Embryonic facial prominence (tissue), 1 donor: ENCODE measurements around the gene TBC1D23.
"Not testable (repeated sequence)": the region's sequence is repeated elsewhere in the genome, so short reads cannot be mapped to it uniquely, and the experiment has no call there.

ENCODE experiments used
- DNase-seq: peaks from one replicate; pipeline ENCODE4 v3.0.0-alpha.2; 2016; ENCODE audit errors: extremely low spot score

Gene TBC1D23

DNA sequence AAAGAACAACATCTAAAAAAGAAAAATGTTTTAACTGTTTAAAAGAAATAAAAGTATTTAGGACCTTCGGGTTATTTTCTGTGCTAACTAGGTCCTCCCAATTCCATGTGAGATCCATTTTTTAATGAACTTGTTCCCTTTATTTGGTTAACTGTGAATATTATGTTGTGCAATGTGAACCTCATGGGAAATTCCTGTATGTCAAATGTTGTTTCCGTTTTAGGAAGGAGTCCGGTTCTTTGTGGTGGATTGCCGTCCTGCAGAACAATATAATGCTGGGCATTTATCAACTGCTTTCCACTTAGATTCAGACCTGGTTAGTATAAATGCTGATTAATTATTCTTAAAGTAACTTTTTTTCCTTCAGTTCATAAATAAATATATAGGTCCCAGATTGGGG is 38.2 kb downstream of the TBC1D23 start:
- DNase-seq: no peak

DNA sequence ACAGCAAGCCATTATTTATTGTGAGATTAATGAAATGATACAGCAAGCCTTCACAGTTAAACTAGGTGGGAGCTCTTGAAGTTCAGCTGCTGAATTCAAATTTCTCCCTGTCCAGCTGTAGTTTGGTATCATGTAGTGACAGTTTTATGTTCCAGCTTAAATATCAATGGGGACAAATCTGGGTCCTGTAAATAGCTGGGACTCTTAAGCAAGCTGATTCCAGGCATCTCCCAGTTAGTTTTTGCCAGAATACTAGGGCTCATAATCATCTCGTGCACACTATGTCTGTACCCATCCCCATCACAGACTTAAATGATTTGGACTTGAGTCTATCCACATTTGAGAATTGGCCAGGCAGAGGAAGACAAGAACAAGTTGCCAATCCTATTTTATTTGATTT is 45.9 kb downstream of the TBC1D23 start:
- DNase-seq: no peak

DNA sequence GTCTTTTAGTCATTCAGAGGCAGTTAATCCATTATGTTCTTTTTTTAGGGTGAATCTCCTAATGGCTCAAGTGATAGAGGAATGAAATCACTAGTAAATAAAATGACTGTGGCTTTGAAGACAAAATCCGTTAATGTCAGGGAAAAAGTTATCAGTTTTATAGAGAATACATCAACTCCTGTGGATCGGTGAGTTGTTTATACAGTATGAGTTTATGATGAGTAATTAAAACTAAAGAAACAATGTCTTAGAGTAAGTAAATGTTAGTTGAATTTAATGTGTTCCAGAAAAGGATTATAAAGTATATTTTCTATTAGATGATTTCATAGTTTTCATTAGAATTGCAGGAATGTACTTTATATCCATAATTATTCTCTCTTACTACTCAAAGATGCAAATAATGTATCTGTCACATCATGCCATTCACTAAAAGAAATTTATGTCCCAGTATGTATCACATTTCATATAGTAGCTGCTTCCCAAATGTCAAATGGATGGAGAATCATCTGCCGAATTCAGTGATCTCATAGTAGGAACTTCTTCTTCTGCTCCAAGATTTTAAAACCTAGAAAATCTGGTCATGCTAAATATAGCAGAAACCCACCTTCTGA is 49.7 kb downstream of the TBC1D23 start:
- DNase-seq: no peak

DNA sequence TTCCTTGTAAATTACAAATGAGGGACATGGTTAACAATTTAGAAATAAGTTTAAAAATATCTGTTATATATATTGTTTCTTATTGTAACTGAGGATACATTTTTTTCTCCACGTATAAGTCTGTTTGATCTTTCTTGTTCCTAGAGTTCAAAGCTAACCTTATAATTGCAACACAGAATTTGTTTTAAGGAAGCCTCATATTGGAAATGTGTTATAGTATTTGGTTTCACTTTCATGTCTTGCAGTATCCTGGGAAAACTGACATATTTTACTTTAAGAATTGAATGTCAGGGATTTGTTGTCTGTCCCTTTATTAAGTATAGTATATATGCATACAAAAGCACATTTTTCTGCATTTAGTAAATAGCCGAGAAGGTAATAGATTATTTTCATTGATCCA is 50.2 kb downstream of the TBC1D23 start:
- no peak for DNase-seq

DNA sequence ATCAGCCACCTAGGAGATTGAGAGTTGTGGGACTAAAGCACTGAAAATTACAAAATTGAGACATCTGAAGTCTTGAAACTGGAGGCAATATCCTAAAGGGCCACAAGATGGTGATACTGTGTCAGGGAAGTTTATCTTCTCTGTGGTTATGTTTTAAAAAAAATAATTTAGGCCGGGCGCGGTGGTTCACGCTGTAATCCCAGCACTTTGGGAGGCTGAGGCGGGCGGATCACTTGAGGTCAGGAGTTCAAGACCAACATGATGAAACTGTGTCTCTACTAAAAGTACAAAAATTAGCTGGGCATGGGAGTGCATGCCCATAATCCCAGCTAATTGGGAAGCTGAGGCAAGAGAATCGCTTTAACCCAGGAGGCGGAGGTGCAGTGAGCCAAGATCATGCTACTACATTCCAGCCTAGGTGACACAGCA is 55.9 kb downstream of the TBC1D23 start:
- DNase-seq: peak; percentile 42

DNA sequence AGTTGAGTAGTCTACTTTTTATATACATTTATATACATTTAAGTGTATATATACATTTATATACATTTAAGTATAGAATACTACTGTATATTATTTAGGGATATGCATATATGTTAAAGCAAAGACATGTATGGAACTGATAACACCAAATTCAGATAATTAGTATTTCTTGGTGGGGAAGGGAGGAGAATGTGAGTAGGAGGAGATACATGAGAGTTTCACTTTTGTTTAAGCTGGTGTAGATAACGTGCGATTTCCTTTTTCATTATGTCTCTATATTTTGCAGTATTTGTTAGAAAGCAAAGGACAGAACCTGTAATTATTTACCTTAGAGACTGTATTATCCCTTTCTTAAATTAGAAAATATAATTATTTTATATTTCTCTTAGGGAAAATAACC is 57.1 kb downstream of the TBC1D23 start:
- DNase-seq: no peak

DNA sequence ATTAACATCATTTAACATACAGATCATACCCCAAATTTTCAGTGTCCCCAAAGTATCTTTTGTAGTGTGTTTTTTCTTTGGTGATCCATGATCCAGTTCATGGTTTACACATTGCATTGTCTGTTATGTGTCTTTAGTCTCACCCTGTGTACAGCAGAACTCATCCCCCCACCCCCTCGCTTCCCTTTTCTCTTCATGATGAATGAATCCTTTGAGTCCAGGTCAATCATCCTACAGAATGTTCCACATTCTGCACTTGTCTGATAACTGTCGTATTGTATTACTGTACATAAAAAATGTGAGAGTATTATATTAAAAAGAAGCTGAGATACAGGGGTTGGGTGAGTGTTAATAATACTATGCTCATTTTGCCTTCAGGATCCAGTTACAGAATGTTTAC is 59.2 kb downstream of the TBC1D23 start:
- no peak for DNase-seq

DNA sequence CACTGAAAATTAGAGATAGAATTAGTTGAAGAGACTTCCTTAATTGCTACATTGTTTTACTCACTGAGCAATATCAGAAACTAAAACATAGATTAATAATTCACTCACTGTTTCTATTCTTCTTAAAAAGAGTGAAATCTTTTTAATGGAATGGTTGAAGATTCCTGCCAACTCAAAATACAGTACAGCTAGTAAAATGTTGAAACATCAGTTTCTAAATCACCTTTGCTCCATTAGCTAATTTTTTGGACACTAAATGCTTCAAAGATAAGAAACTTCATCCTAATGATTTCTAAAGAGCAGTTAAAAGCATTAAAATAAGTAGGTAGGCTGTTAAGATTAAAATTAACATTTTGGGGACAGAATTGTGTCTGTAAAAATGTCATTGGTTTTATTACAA is 63.3 kb downstream of the TBC1D23 start:
- no peak for DNase-seq

DNA sequence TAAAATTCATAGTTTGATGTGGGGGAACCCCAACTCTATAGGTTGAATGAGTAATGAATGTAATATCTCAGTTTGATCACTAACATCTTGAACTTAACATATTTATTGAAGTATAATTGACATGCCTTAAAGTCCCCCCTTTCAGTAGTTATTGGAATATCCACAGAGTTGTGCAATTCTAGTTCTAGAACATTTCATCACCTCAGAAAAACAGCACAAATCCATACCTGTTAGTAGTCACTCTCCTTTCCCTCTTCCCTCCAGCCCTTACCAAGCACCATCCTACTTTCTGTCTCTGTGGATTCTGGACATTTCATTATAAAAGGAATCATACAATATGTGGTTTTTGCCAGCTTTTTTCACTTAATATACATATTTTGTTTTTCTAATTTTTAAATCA is 65.0 kb downstream of the TBC1D23 start:
- no peak for DNase-seq

DNA sequence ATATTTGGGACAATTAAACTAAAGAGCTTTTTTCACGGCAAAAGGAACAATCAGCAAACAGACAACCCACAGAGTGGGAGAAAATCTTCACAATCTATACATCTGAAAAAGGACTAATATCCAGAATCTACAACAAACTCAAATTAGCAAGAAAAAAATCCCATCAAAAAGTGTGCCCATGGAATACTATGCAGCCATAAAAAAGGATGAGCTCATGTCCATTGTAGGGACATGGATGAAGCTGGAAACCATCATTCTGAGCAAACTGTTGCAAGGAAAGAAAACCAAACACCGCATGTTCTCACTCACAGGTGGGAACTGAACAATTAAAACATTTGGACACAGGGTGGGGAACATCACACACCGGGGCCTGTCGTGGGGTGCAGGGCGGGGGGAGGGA is 66.6 kb downstream of the TBC1D23 start:
- DNase-seq: not testable (repeated sequence)

DNA sequence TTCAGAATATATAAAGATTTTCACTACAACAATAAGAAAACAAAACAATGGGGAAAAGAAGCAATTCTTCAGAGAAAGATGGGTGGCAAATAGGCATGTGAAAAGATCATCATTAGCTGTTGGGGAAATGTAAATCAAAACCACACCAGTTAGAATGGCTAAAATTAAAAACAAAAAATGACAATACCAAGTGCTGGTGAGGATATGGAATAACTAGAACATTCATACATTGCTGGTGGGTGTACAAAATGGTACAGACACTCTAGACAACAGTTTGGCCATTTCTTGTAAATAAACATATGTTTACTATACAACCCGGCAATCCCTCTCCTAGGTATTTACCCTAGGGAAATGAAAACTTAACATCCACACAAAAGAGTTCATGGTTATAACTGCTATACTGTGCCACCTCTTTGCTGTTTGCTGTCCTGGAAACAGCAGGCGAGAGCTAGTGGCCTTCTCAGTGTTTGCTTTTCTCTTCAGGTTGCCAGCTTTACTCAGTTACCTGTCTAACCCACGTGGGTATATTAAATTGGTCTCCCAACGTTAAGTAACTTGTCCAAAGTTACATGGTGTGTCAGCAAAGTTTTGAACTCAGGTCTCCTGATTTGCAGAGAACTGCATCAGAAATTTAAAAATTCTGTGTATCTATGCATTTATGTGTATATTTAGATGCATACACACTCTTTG is 69.2 kb downstream of the TBC1D23 start:
- no peak for DNase-seq

DNA sequence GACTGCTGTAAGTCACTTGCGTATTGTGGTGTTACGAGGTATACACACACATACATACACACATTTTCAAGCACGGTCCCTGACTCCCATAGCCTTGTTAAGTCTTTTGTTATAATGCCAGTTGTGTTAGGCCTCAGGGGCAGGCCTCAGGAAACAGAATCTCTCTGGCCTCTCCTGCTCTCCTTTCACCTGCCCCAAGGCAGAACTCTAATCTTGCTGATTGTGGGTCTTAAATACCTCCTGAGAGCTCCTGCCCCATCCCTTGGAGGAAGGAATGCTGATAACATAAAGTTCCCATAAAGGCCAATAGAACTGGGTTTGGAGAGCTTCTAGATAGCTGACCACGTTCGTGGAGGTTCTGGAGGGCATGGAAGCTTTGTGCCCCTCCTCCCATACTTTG is 69.9 kb downstream of the TBC1D23 start:
- no peak for DNase-seq

DNA sequence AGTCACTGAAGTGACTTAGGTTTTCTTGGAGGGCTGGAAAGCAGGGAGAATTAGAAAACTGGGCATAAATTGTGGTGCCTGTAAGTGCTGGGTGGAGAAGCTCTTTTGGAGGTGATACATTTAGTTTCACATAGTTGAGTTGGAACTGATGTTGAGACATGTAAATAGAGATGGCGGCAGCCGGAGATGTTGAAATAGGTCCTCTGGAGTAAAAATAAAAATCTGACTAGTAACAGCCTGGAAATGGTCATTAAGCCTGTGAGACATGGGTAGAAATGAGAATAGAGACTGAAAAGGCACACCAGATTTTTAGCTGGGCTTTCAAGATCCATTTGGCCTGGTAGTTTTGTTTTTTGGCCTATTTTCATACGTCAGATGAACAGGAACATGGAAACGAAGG is 70.9 kb downstream of the TBC1D23 start:
- no peak for DNase-seq

DNA sequence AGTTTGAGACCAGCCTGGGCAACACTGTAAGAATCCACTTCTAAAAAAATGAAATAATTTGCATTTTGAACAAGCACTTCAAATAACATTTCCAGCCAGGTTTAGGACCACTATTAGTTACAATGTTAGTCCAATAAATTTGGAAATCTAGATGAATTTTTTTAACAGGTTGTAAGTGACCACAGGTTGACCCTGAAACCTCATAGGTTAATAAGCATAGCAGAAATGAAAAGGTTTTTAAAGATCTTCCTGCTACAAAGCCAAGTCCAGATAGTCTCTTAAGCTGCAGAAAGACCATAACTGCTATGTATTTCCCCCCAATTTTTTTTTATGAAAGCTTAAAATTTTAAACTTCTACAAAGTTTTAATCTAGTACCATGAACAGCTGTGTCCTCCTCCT is 72.3 kb downstream of the TBC1D23 start:
- DNase-seq: no peak

DNA sequence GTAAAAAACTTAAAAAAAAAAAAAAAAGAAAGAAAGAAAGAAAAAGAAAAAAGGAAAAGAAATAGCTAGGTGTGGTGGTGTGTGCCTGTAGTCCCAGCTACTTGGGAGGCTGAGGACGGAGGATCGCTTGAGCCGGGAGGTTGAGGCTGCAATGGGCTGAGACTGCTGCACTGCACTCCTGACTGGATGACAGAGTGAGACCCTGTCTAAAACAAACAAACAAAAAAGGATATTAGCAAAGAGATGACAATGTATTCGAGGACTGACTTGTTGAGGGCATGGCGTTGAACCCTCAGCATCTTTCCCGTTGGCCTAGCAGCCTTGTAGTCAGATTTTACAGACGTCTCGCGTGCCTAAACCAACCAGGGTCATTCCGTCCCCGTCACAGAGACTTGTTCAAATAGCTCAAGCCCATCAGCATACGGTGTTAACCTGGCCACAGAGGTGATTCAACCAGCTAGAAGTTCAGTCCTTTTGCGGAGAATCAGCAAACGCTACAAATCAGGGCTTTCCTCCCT is 73.2 kb downstream of the TBC1D23 start:
- DNase-seq: no peak

DNA sequence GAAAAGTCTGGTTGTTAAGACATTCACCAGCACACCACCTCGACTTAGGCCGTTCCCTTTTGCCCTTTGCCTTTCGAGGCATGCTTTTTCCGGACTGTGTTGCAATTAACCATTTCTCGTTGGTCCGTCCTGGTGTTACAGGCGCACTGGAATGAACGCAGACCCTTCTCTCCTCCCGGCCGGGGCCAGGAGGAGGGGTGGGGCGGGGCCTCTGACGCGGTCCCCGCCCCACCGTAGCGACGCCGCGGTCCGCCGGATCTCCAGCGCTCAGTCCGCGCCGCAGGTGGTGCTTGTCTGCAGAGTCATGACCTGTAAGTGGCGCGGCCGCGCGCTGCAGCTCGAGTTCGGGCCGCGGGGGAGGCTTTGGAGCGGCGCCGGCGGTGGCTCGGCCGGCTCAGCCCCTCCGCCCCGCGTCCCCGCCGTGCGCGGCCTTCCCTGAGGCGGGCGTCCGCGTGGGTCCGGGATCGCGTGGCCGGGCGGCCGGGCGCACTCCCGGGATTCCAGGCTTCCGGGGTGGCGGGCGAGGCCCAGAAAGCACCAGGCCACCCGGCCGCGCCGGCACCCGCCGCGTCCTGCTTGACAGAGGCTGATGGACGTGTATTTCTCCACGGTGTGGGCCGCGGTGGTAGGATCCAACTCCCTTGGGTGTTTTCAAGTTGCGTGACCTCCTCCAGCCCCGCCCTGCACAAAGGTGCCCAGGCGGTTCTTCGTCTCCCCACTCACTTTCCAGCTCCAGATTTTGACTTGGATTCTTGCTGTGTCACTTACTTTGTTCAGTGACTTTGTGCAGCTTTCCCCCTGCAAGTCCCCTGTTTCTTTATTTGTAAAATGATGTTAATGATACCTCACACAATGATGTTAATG is 73.9 kb downstream of the TBC1D23 start, which contains the start of gene NIT2:
Gene NIT2 (plus strand): TSS at position 270 of the 864 bp plus-strand sequence. CDS start 35 bp downstream, at position 305.
- DNase-seq: no peak

DNA sequence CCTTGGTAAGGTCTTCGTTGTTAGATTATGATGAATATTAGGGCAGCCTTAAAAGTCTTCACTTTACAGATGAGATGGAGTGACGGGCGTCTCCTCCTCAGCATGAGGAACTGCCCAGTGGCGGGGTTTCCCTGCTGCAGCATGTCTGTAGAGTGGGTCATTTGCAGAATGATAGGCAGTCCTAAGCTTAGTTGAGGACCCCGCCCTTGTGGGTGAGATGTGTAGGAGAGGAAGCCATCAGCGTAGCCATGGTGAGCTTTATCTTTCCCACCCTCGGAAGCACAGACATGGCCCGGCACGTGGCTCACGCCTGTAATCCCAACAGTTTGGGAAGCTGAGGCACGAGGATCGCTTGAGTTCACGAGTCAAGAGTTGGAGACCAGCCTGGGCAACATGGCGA is 74.6 kb downstream of the TBC1D23 start:
- no peak for DNase-seq

DNA sequence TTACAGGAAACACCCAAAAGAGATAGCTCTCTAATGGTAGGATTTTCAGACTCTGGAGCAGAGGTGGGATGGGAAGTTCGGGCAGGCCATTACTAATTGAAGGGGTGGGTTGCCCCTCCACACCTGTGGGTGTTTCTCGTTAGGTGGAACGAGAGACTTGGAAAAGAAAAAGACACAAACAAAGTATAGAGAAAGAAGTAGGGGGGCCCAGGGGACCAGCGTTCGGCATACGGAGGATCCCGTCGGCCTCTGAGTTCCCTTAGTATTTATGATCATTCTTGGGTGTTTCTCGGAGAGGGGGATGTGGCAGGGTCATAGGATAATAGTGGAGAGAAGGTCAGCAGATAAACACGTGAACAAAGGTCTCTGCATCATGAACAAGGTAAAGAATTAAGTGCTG is 75.4 kb downstream of the TBC1D23 start:
- DNase-seq: not testable (repeated sequence)

DNA sequence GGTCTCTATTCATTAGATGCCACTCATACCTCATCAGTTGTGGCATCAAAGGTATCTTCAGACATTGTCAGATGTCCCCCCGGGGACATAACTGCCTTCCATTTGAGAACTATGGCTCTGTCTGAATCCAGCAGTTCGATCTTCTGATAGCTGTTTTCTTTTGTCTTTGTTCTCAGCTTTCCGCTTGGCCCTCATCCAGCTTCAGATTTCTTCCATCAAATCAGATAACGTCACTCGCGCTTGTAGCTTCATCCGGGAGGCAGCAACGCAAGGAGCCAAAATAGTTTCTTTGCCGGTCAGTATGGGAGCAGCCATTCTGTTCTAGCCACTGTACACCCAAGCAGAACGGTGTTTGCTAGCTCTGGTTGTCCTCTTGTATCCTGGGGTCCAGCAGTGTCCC is 78.1 kb downstream of the TBC1D23 start:
- no peak for DNase-seq

DNA sequence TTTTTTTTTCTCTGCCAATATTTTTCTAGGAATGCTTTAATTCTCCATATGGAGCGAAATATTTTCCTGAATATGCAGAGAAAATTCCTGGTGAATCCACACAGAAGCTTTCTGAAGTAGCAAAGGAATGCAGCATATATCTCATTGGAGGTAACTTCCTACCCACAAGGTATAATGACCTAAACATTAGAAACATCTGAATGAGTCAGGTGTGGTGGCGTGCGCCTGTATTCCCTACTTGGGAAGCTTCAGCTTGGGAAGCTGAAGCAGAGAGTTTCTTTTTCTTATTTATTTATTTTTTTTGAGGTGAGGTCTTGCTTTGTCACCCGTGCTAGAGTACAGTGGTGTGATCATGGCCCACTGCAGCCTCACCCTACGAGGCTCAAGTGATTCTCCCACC is 79.0 kb downstream of the TBC1D23 start:
- no peak for DNase-seq

DNA sequence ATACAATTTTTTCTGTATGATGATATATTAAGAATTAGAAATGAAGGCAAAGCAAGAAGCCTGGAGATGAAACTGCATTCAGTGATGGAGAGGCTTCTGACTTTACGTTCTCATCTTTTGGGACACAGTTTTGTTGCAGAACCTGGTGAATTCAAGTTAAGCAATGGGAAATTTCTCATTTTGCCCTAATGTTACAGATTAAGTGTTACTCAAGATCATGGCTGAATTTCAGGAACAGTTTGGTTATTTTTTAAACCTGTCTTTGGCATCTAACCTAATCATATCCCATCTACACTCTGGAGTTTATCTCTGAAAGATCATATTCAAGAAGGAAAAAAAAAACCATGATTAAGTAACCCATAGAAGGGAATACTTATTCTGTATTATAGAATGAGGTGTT is 79.7 kb downstream of the TBC1D23 start:
- no peak for DNase-seq

DNA sequence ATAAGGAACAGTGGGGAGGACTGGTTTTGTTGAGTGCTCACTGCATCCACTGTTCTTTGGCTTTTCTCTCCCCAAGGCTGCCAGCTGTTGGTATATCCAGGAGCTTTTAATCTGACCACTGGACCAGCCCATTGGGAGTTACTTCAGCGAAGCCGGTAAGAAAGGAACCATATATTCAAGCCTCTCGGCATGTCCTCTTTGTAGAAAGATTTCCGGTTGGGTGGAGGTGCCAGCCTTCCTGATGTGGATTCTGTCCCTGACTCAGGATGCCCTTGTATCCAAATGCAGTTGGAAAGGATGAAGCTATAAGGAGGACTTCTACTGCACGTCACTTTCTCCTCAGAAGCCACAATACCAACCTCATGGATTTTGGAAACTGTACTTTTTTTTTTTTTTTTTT is 87.9 kb downstream of the TBC1D23 start:
- DNase-seq: no peak

DNA sequence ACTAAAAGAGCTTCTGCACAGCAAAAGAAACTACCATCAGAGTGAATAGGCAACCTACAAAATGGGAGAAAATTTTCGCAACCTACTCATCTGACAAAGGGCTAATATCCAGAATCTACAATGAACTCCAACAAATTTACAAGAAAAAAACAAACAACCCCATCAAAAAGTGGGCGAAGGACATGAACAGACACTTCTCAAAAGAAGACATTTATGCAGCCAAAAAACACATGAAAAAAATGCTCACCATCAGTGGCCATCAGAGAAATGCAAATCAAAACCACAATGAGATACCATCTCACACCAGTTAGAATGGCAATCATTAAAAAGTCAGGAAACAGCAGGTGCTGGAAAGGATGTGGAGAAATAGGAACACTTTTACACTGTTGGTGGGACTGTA is 91.0 kb downstream of the TBC1D23 start:
- DNase-seq: not testable (repeated sequence)
